GM18511 (cell line): ENCODE measurements around the gene C1QTNF12.

ENCODE experiments used
- ATAC-seq: cut with Tn5 transposase; IDR thresholded peaks from one replicate; pipeline ENCODE4 v1.9.1; 2021; ENCODE audit warnings: mild to moderate bottlenecking, moderate library complexity; ENCODE audit not compliant: unreplicated experiment

C1QTNF12 gene

GRCh38 chr1:1241588-1242219, 4.8 kb downstream of the C1QTNF12 start:
- ATAC-seq = no peak

GRCh38 chr1:1240822-1241587, 5.5 kb downstream of the C1QTNF12 start:
- ATAC-seq = no peak

- ATAC-seq = no peak
These were observed 6.2 kb downstream of the C1QTNF12 start for GRCh38 chr1:1240348-1240732.

GRCh38 chr1:1239614-1240347, 6.7 kb downstream of the C1QTNF12 start:
- no peak for ATAC-seq

- ATAC-seq = no peak
These were observed 7.3 kb downstream of the C1QTNF12 start for GRCh38 chr1:1239227-1239613.

- ATAC-seq = no peak
These were observed 7.8 kb downstream of the C1QTNF12 start for GRCh38 chr1:1238702-1239178.

GRCh38 chr1:1237874-1238701, 8.4 kb downstream of the C1QTNF12 start:
- no peak for ATAC-seq

- no peak for ATAC-seq
These were observed 9.3 kb downstream of the C1QTNF12 start for GRCh38 chr1:1236945-1237873.

GRCh38 chr1:1236176-1236763, 10.3 kb downstream of the C1QTNF12 start:
- no peak for ATAC-seq

- ATAC-seq = no peak
These were observed 11.3 kb downstream of the C1QTNF12 start for GRCh38 chr1:1235016-1235744.

GRCh38 chr1:1234180-1234808, 12.2 kb downstream of the C1QTNF12 start:
- no peak for ATAC-seq

- ATAC-seq = no peak
These were observed 13.0 kb downstream of the C1QTNF12 start for GRCh38 chr1:1233567-1233892.

- no peak for ATAC-seq
These were observed 13.5 kb downstream of the C1QTNF12 start for GRCh38 chr1:1232796-1233566.

- ATAC-seq = no peak
These were observed 14.2 kb downstream of the C1QTNF12 start, which contains the start of gene B3GALT6 for GRCh38 chr1:1232208-1232795. TSS of gene B3GALT6 (plus strand) at chr1:1232237. CDS start at chr1:1232279, 42 bp downstream.

GRCh38 chr1:1231400-1232207, 14.9 kb downstream of the C1QTNF12 start, which contains the start of gene SDF4:
TSS of gene SDF4 (minus strand) at chr1:1232001. CDS start at chr1:1228772, 3,229 bp downstream.
- ATAC-seq = peak; percentile 93
